ENCODE measurements around the gene MRPS10.

MRPS10 gene

DNA sequence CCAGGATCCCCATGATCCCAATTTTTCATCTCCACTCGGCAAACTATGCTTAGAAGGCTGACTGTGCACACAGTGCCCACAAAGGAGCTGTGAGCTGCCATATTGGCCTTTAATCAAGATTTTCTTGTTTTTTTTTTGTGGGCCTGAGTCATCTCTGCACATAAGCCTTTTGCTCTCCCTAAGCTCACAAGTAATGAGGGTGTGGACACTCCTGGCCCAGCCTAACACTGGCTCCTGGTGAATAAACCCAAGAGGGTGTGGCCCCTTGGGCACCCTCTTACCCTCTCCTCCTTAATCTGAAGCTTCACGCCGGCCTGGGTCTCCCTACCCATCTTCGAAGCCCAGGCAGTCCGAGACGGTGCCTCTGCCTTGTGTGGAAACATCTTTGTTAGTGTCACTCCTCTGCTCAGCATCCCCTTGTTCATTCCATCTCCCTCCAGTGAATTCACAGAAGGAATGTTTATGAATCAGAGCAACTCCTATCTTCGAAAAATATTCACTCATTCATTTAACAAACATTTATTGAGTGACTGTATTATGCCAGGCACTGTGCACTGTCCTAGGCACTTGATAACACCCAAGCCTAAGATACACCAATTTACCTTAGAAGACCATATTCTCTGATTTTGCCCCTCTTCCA is 22.2 kb upstream of the MRPS10 start:
- DNase-seq (ENCODE audit: low read depth) = no peak
- TF ChIP-seq, protein P1, sequence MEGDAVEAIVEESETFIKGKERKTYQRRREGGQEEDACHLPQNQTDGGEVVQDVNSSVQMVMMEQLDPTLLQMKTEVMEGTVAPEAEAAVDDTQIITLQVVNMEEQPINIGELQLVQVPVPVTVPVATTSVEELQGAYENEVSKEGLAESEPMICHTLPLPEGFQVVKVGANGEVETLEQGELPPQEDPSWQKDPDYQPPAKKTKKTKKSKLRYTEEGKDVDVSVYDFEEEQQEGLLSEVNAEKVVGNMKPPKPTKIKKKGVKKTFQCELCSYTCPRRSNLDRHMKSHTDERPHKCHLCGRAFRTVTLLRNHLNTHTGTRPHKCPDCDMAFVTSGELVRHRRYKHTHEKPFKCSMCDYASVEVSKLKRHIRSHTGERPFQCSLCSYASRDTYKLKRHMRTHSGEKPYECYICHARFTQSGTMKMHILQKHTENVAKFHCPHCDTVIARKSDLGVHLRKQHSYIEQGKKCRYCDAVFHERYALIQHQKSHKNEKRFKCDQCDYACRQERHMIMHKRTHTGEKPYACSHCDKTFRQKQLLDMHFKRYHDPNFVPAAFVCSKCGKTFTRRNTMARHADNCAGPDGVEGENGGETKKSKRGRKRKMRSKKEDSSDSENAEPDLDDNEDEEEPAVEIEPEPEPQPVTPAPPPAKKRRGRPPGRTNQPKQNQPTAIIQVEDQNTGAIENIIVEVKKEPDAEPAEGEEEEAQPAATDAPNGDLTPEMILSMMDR (IDR thresholded peaks at IDR 0.05; ENCODE audit: low read length, missing control alignments) = no peak
- H3K4me3 ChIP-seq (replicated peaks; ENCODE audit: low read depth, low read length) = no peak overlapping the region

DNA sequence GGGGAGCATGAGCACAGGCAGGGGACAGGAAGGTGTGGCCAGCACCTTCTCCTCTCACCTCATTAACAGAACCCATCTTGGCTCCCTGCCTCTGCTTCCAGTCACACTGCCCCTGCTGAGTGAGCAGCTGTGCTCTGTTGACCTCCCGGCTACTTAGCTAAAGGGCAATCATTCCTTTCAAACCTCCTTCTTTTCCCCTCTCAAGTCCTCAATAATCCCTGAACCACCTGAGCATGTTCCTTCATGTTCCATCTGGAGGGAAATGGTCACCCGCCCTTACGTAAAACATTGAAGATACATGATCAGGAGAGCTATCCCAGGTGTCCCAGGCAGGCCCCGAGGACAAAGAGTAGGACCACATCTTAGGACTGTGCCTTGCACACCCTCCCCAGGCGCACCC is 21.7 kb upstream of the MRPS10 start:
- TF ChIP-seq, protein P1 (IDR thresholded peaks at IDR 0.05; ENCODE audit: low read length, missing control alignments) = no peak
- DNase-seq (ENCODE audit: low read depth) = no peak
- H3K4me3 ChIP-seq (replicated peaks; ENCODE audit: low read depth, low read length) = no peak overlapping the region

DNA sequence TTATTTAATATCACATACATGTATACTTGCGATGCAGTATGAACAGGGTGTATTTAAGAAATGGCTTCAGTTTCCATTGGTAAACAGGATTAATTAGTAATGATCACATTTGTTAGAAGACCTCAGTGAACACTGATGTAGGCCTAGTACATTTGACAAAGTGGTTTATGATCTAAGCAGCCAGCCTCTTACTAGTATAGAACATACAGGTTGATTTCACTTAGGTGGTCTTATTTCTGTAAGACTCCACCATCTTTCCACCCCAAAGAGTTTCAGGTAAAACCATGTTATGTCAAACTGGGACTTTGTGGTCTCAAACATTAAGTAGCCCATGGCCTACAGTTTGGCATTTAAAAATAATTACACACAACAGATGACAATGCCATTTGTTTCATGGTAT is 20.2 kb upstream of the MRPS10 start:
- H3K4me3 ChIP-seq (replicated peaks; ENCODE audit: low read depth, low read length) = no peak overlapping the region
- no peak for DNase-seq (ENCODE audit: low read depth)
- TF ChIP-seq, protein P1 (IDR thresholded peaks at IDR 0.05; ENCODE audit: low read length, missing control alignments) = no peak

DNA sequence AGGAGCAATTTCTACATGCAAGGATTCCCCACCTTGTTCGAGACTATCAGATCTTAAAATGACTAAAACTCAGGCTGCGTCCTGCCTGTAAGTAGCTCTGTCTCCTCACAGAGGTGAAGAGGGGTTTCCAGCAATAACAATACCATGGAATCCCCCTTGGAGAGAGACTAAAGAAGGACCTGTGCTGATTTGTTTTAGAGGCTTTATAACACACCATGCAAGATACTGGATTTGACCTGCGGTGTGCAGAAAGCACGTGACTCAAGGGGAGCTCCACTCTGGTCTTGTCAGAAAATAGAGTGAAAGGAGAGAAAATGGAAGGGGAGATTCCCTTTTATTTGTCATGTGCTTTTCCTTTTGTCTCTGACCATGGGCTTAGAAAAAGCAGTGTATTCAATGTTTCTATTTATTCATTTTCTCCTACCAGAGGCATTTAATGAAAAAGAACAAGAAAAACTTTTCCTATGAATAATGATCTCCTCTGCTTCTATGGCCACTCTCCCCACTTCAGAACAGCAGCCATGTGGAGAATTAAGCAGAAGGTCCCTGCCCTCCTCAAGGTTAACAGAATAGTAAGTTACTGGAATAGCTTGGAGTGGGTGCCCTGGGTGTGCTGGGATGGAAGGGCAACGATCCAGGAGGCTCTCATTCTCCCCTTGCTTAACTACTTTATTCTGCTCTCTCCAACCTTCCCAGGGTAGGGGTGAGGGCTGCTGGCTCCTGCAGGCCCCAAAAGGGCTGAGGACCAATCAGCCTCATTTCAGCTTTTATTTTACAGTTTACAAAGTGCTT is 19.2 kb upstream of the MRPS10 start:
- TF ChIP-seq, protein P1 (IDR thresholded peaks at IDR 0.05; ENCODE audit: low read length, missing control alignments) = no peak
- no peak for DNase-seq (ENCODE audit: low read depth)
- H3K4me3 ChIP-seq (replicated peaks; ENCODE audit: low read depth, low read length) = no peak overlapping the region

DNA sequence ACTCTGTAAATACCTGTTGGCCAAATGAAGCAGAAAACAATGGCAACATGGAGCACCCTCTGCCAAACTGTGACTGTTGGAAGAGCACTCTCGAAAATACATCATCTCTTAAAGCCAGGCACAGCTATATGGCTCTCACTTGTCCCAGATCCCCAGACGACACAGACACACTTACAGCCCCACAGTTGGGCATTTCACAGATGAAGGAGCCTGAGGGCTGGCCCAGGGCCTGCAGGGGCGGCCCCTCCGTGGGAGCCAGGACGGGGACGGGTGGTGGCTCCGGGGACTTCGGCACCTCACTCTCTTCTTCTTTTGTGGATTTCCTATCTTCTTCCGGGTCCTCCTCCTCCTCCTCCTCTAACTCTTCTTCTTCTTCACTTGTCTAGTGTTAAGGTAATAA is 18.4 kb upstream of the MRPS10 start:
- no peak for DNase-seq (ENCODE audit: low read depth)
- TF ChIP-seq, protein P1 (IDR thresholded peaks at IDR 0.05; ENCODE audit: low read length, missing control alignments) = no peak
- no peak overlapping the region for H3K4me3 ChIP-seq (replicated peaks; ENCODE audit: low read depth, low read length)

DNA sequence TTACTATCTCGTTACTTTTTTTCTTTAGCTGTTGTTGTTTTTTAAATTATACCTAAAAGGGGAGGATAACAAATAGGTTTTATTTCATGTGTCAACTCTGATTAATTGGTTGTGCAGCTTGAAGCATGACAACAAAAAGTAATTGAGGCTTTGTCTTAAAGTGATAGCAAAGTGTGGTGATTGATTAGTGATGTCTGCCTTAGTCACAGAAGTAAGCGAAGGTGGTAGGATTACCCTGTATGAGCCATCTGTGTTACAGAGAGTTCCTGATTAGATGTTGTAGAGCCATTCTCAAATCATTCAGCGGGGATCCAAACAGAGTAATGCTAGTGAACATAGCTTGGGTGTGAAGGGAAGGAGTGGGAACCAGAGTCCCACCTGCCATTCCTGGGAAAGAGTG is 14.4 kb upstream of the MRPS10 start:
- H3K4me3 ChIP-seq (replicated peaks; ENCODE audit: low read depth, low read length) = no peak overlapping the region
- TF ChIP-seq, protein P1 (IDR thresholded peaks at IDR 0.05; ENCODE audit: low read length, missing control alignments) = no peak
- no peak for DNase-seq (ENCODE audit: low read depth)

Data from fibroblast of pulmonary artery (primary cell).